OCI-LY7 (cell line): ENCODE measurements around the gene CDADC1. TPM values are rescaled to one million over a fixed set of nuclear protein-coding genes. Genes with fewer than 3 reads are reported as not detected.

Experiments
- Bru-seq: library from RNA; stranded (reverse); fragments of 400-500 nt; gene quantifications from one replicate; lab custom pipeline; 2021; lab: Mats Ljungman, UMichigan
- BruChase-seq, 2 experiments: library from RNA; stranded (reverse); fragments of 400-500 nt; gene quantifications; one replicate each; lab custom pipeline; 2021; lab: Mats Ljungman, UMichigan
- BruUV-seq: library from RNA; stranded (reverse); fragments of 400-500 nt; replicated peaks from 2 replicates; lab custom pipeline; 2021; lab: Mats Ljungman, UMichigan
- CTCF ChIA-PET: fragments of 300-600 bp; sonication (Branson Sonifier 250); formaldehyde crosslinking; loops from one replicate; lab custom pipeline; 2022; ENCODE audit warnings: antibody characterized with exemption; ENCODE audit not compliant: unreplicated experiment; lab: Charles Lee
- POLR2A ChIA-PET: fragments of 300-600 bp; sonication (Branson Sonifier 250); formaldehyde crosslinking; loops from one replicate; lab custom pipeline; 2022; ENCODE audit warnings: antibody characterized with exemption; lab: Charles Lee
- DNase-seq: peaks from one replicate; pipeline ENCODE4 v3.0.0-alpha.2; 2015; ENCODE audit warnings: low spot score
- H2AFZ ChIP-seq: fragments of 200-600 bp; sonication (generic), shearing (Covaris generic); 2 replicates; pipeline ENCODE4 v1.6.1; 2014; ENCODE audit warnings: mild to moderate bottlenecking, antibody characterized with exemption, low read length, moderate library complexity
- H3K27ac ChIP-seq: fragments of 200-600 bp; sonication (generic); 2 replicates; pipeline ENCODE4 v1.5.1; 2014; ENCODE audit warnings: mixed run types, low read depth, mild to moderate bottlenecking, moderate library complexity, low read length, inconsistent platforms; ENCODE audit not compliant: poor library complexity, severe bottlenecking
- H3K36me3 ChIP-seq: fragments of 200-600 bp; sonication (generic); 2 replicates; pipeline ENCODE4 v1.6.1; 2014; ENCODE audit warnings: mild to moderate bottlenecking, antibody characterized with exemption, low read length, moderate library complexity, mixed read lengths; ENCODE audit not compliant: insufficient read depth
- H3K4me1 ChIP-seq: fragments of 200-600 bp; sonication (generic); 2 replicates; pipeline ENCODE4 v1.5.1; 2014; ENCODE audit warnings: mild to moderate bottlenecking, low read length; ENCODE audit not compliant: insufficient read depth, poor library complexity, severe bottlenecking
- H3K4me2 ChIP-seq: fragments of 200-600 bp; sonication (generic); 2 replicates; pipeline ENCODE4 v1.6.1; 2014; ENCODE audit warnings: mild to moderate bottlenecking, low read length
- H3K4me3 ChIP-seq: fragments of 200-600 bp; sonication (generic); 2 replicates; pipeline ENCODE4 v1.5.1; 2014; ENCODE audit warnings: mild to moderate bottlenecking, low read depth, low read length; ENCODE audit not compliant: poor library complexity, severe bottlenecking
- H3K79me2 ChIP-seq: fragments of 200-600 bp; sonication (generic); 2 replicates; pipeline ENCODE4 v1.6.1; 2016; ENCODE audit warnings: low read depth, mild to moderate bottlenecking, low read length, moderate library complexity, mixed read lengths; ENCODE audit not compliant: insufficient read depth
- H3K9me2 ChIP-seq: fragments of 200-600 bp; sonication (generic); 2 replicates; pipeline ENCODE4 v1.6.1; 2016; ENCODE audit warnings: mild to moderate bottlenecking, low read length, mixed read lengths; ENCODE audit not compliant: insufficient read depth
- H3K9me3 ChIP-seq: fragments of 200-600 bp; sonication (generic); 2 replicates; pipeline ENCODE4 v1.6.1; 2014; ENCODE audit warnings: mild to moderate bottlenecking, mixed run types, low read length, mixed read lengths
- H4K20me1 ChIP-seq: fragments of 200-600 bp; sonication (generic); 2 replicates; pipeline ENCODE4 v1.6.1; 2014; ENCODE audit warnings: mild to moderate bottlenecking, antibody characterized with exemption, low read length, moderate library complexity, mixed read lengths; ENCODE audit not compliant: insufficient read depth
- CTCF ChIP-seq: fragments of 200-600 bp; sonication (generic); conservative IDR thresholded peaks from 2 replicates; pipeline ENCODE4 v1.5.1; 2014; ENCODE audit warnings: mild to moderate bottlenecking, antibody characterized with exemption, low read length, moderate library complexity, mixed read lengths
- EZH2phosphoT487 ChIP-seq: fragments of 200-600 bp; sonication (generic); IDR thresholded peaks from 2 replicates; pipeline ENCODE4 v1.6.1; 2018; ENCODE audit warnings: low read depth, borderline replicate concordance, mild to moderate bottlenecking, mixed run types, antibody characterized with exemption, low read length, moderate library complexity, mixed read lengths
- intact Hi-C: fragments of 100-400 bp; cut with micrococcal nuclease; formaldehyde crosslinking; loops from one replicate; pipeline ENCODE4 v1.10.0; 2022; ENCODE audit not compliant: unreplicated experiment
- long read RNA-seq: library from polyadenylated mRNA; stranded (forward); transcript quantifications from one replicate; pipeline ENCODE4 v2.0.0, GENCODE V29; 2022
- total RNA-seq, 2 experiments: library from RNA; depleted of rRNA in 1 of 2; stranded (reverse); fragments of >200 nt in 1 of 2; shearing (Covaris generic) in 1 of 2; gene quantifications; 2 replicates each; pipeline ENCODE4 v1.2.3, GENCODE V29; 2014 to 2022

CDADC1 gene
- total RNA-seq (2014; rRNA removed; shearing (Covaris generic)) (9.1 and 18.8 TPM in 2 replicates), total RNA-seq (2022) (10.3 and 12.5 TPM in 2 replicates), Bru-seq, nascent RNA (percentile 62 among the genes with signal in this experiment), BruChase-seq, experiment 1, labeled RNA remaining after a 6-hour chase (percentile 48 among the genes with signal in this experiment), BruChase-seq, experiment 2, labeled RNA remaining after a 2-hour chase (percentile 53 among the genes with signal in this experiment)
- long read RNA-seq, partial matches to known transcripts, result 6 of 15 reads
- long read RNA-seq, other reads (novel, unspliced or antisense), result 4 of 15 reads

GRCh38 chr13:49247643-49248621 lies at the start of gene CDADC1:
Gene CDADC1, plus strand, starts transcription at chr13:49247925. Its CDS starts 113 bp downstream, at chr13:49248038.
- no peaks in the 10 kb centered on the region for H3K9me3 ChIP-seq
- peaks cover 11% of the 10 kb centered on the region for H3K4me1 ChIP-seq
- POLR2A ChIA-PET, result interaction anchor here (0.6 to 1.6 kb wide), 12 partner anchors 10 to 1661 kb away, joined by 3 to 5 read pairs (median 4); no protein-coding TSS in a partner anchor
- peak; percentile 97 for DNase-seq
- peak within 1 kb of the TSS; percentile 92 for H2AFZ ChIP-seq
- peak within 1 kb of the TSS; percentile 25 for H3K27ac ChIP-seq
- BruUV-seq, result no TSS peak
- intact Hi-C loops, result loop anchor here (5.0 kb wide), 2 partner anchors 189 to 359 kb away; no protein-coding TSS in a partner anchor
- CTCF ChIA-PET, result interaction anchor here (0.6 to 1.4 kb wide), 3 partner anchors 13 to 282 kb away, joined by 3 read pairs; no protein-coding TSS in a partner anchor
- H3K9me2 ChIP-seq, result 0 out of 2 replicates have a peak, but pooled peaks cover 6% of the 10 kb centered on the region
- TF ChIP-seq CTCF (0 out of 2 replicates have a peak, but pooled peaks have one; percentile 16), EZH2phosphoT487 (no peak)
- H3K36me3 ChIP-seq, result peaks cover 23% of the 10 kb centered on the region
- peak within 1 kb of the TSS; percentile 79 for H3K4me2 ChIP-seq
- peaks cover 13% of the 10 kb centered on the region; the same call in 1 of the 2 replicates for H3K79me2 ChIP-seq
- peak within 1 kb of the TSS; percentile 83 for H3K4me3 ChIP-seq
- H4K20me1 ChIP-seq, result no peaks in the 10 kb centered on the region

GRCh38 chr13:49206641-49207040 lies 41.1 kb upstream of the CDADC1 start:
- intact Hi-C loops, result no loop called here
- H3K9me2 ChIP-seq, result no peaks in the 10 kb centered on the region
- peaks cover 71% of the 10 kb centered on the region for H3K36me3 ChIP-seq
- H3K9me3 ChIP-seq, result no peaks in the 10 kb centered on the region
- CTCF ChIA-PET, result no interaction called here
- no peaks in the 10 kb centered on the region for H4K20me1 ChIP-seq
- TF ChIP-seq CTCF (no peak), EZH2phosphoT487 (no peak)
- H3K4me3 ChIP-seq, result no peak overlapping the region
- no peak overlapping the region for H3K27ac ChIP-seq
- POLR2A ChIA-PET, result interaction anchor here (0.8 to 1.3 kb wide), 2 partner anchors 37 to 60 kb away, joined by 3 read pairs; no protein-coding TSS in a partner anchor
- no peak overlapping the region for H3K4me2 ChIP-seq
- no peak overlapping the region for H2AFZ ChIP-seq
- no peaks in the 10 kb centered on the region for H3K4me1 ChIP-seq
- no peak for DNase-seq
- no TSS peak for BruUV-seq
- no peaks in the 10 kb centered on the region for H3K79me2 ChIP-seq
